ENCODE results near the gene GPX7.

DNA sequence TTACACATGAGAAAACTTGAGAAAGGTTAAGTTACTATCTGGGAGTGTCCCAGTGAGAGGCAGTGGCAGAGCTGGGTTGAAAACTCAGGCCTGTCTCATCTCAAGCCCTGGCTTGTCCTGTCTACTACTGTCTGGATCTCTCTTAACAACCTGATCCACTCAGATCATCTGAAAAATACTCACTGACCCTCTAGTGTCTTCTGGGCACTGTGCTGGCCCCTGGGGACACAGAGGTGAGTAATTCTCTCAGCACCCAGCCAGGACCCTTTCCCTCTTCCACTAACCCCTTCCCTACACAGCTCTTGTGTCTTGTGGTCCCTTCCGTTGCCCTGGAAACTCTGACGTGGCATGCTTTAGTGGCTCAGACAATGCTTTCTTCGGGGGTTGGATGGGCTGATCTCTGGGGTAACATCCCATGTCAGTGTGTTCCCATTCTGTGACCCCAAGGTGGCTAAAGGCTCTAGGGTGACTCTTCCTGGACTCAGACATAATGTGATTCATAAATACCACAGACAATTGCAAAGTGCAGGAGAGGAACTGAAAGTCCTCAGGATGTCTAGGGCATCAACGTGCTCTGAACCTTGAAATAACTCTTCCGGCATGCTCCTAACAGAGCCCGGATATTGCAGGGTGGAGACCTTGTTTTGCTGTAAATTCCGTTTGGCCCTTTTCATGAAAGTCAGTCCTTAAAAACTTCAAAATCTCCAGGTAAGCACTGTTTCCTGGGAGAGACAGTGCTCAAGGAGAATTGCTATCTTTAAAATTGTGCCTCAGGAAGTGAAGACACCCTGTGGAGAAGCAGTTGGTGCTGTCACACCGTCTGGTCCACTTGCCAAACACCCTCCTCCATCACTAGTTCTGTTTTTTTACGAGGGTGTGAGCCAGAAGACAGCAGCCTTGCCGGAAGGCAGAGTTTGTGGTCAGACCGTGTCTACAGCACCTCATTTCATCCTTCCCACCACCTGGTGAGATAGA is 34.8 kb downstream of the GPX7 start:
- TF ChIP-seq GATA3 (IDR thresholded peaks at IDR 0.05; ENCODE audit: low read depth, low read length): no peak
- TF ChIP-seq GATA2 (IDR thresholded peaks at IDR 0.05; ENCODE audit: low read depth, low read length): no peak
